HG03175 (cell line): ENCODE results near the gene SIGLEC11.

Experiments
- ATAC-seq: cut with Tn5 transposase; IDR thresholded peaks from one replicate; pipeline ENCODE4 v1.9.1; 2021; ENCODE audit warnings: mild to moderate bottlenecking, moderate library complexity; ENCODE audit not compliant: unreplicated experiment

SIGLEC11 gene

GRCh38 chr19:49907745-49908446 lies 53.1 kb downstream of the SIGLEC11 start:
- no peak for ATAC-seq

GRCh38 chr19:49906879-49907564 lies 54.0 kb downstream of the SIGLEC11 start:
- no peak for ATAC-seq

- ATAC-seq: no peak
These were observed 56.8 kb downstream of the SIGLEC11 start for GRCh38 chr19:49904136-49904535.
